ENCODE measurements around the gene ZFP3. TPM values are rescaled to one million over a fixed set of nuclear protein-coding genes. Genes with fewer than 3 reads are reported as not detected.
"Not testable (repeated sequence)": the region's sequence is repeated elsewhere in the genome, so short reads cannot be mapped to it uniquely, and the experiment has no call there.

The ZFP3 gene
- total and polyA plus RNA-seq, 8 donors = 1.9 to 5.2 (median 3.2) TPM

DNA sequence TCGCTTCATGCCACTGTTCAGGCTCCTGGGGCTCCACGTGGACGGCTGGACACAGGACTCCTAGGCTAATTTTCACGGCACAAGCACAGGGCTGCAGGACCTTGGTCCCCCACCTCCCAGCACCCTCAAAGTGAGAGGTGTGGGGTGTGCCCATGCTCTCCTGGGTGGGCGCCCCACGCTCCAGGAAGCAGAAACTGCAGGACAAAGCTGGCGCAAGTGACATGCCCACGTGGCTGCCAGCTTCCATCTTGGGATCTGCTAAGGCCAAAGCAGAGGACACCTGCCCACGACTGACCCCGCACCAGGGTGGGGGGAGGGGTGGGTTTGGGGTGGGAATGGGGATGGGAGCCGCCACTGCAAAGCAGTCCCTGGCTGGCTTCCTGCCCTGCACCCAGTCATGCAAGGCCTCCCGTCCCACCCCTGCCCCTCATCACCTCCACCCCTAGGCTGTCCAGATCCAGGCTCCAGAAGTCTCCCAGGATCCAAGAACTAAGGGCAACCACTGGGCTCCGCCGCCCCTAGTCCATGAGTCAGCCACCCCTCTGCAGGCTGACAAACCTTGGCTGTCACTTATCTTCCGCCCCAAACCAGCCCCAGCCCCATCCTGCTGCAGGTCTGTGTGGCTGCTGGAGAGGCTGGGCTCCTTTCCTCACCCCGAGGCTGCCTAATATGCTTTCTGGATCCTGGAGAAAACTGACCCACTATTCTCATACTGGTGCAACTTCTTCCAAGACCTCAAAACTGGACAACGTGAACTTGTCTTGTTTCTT is 48.6 kb downstream of the ZFP3 start:
- WGBS, 2 donors = 71 to 78% methylated on average over 14 to 17 of the region's 17 CpGs
- H3K27me3 ChIP-seq = no peaks in the 10 kb centered on the region
- intact Hi-C loops (cut with DNase I) = no loop called here
- ATAC-seq (no peak), DNase-seq (peak in 2 of 6 donors; percentile 1 to 42), FAIRE-seq (no peak)
- H3K27ac ChIP-seq = no peak overlapping the region
- H3K9me3 ChIP-seq = no peaks in the 10 kb centered on the region
- H3K4me1 ChIP-seq = no peaks in the 10 kb centered on the region
- no peak overlapping the region for H3K4me3 ChIP-seq
- TF ChIP-seq, protein P1, sequence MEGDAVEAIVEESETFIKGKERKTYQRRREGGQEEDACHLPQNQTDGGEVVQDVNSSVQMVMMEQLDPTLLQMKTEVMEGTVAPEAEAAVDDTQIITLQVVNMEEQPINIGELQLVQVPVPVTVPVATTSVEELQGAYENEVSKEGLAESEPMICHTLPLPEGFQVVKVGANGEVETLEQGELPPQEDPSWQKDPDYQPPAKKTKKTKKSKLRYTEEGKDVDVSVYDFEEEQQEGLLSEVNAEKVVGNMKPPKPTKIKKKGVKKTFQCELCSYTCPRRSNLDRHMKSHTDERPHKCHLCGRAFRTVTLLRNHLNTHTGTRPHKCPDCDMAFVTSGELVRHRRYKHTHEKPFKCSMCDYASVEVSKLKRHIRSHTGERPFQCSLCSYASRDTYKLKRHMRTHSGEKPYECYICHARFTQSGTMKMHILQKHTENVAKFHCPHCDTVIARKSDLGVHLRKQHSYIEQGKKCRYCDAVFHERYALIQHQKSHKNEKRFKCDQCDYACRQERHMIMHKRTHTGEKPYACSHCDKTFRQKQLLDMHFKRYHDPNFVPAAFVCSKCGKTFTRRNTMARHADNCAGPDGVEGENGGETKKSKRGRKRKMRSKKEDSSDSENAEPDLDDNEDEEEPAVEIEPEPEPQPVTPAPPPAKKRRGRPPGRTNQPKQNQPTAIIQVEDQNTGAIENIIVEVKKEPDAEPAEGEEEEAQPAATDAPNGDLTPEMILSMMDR (IDR thresholded peaks at IDR 0.05) = no peak
- no peaks in the 10 kb centered on the region for H3K36me3 ChIP-seq

DNA sequence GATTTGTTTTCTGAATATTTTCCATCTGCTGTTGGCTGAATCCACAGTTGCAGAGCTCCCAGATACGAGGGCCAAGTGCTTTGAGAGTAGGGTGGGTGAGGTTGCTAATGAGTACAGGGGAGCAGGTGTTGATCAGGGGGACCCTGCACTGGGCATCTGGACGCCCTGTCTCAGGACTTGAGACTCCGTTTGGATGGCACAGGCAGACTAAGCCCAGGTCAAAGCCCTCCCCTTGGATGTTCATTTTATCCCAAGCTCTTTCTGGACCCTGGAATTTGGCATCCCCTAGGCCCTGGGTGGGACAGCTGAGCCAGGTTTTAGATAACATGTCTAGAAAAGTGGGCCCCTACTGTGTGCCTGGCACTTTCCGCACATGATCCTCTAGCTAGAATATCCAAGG is 49.6 kb downstream of the ZFP3 start:
- H3K36me3 ChIP-seq = no peaks in the 10 kb centered on the region
- ATAC-seq (no peak), FAIRE-seq (no peak), DNase-seq (peak in 1 of 6 donors; percentile 9)
- TF ChIP-seq, protein P1 (IDR thresholded peaks at IDR 0.05) = no peak
- no peaks in the 10 kb centered on the region for H3K27me3 ChIP-seq
- H3K4me3 ChIP-seq = no peak overlapping the region
- H3K27ac ChIP-seq = no peak overlapping the region
- intact Hi-C loops (cut with DNase I) = no loop called here
- 62 to 63% methylated on average over 4 of the region's 4 CpGs for WGBS, 2 donors
- H3K9me3 ChIP-seq = no peaks in the 10 kb centered on the region
- no peaks in the 10 kb centered on the region for H3K4me1 ChIP-seq

DNA sequence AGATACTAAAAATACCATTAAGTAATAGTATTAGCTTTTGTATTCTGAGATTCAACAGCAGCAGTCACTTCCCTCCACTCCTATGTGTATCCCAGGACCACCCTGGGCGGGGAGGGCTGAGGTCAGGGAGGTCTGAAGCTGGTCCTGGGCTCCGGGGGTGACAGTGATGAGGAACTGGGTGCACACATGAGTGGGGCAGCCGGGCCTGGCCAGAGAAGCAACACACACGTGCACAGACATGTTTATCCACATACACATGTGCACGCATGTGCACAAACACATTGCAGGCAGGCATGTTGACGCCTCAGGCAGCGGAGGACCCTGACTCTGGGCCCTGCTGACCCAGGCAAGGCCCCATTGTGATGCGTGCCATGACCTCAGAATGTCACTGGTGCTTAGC is 50.1 kb downstream of the ZFP3 start:
- peak in 1 of 6 donors; percentile 27 for DNase-seq
- H3K4me1 ChIP-seq; H3K27me3 ChIP-seq; H3K27ac ChIP-seq; intact Hi-C loops (cut with DNase I); H3K9me3 ChIP-seq; ATAC-seq; H3K36me3 ChIP-seq; H3K4me3 ChIP-seq; FAIRE-seq: not testable (repeated sequence)
- 69 to 84% methylated on average over 8 of the region's 8 CpGs for WGBS, 2 donors

GRCh38 chr17:5128905-5129535 is 50.8 kb downstream of the ZFP3 start:
- DNase-seq = peak in 1 of 6 donors; percentile 13
- intact Hi-C loops (cut with DNase I) = no loop called here

DNA sequence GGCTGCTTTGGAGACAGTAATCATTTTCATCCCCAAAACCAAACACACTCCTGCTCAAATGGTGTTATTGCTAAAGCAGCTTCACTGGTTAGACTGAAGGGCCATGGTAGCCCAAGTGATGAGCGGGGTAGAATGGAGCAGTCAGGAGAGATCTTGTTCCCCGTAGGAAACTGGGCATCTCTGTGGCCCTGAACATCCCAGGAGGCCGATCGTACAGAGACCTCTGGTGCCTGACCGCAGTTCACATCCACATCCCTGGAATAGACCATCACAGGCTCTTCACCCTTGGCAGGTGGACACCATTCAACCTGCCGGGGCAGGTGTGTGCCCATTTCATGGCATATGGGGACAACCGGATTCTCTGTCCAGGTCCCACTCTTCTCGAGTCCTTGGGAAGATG is 51.5 kb downstream of the ZFP3 start:
- ATAC-seq; H3K27me3 ChIP-seq; H3K9me3 ChIP-seq; H3K4me3 ChIP-seq; intact Hi-C loops (cut with DNase I); FAIRE-seq; H3K27ac ChIP-seq; H3K36me3 ChIP-seq; H3K4me1 ChIP-seq: not testable (repeated sequence)
- peak in 1 of 6 donors; percentile 20 for DNase-seq
- 68 to 80% methylated on average over 8 of the region's 8 CpGs for WGBS, 2 donors

More at GRCh38 chr17:5128905-5129535, 50.8 kb downstream of the ZFP3 start:
- no peaks in the 10 kb centered on the region for H3K36me3 ChIP-seq
- TF ChIP-seq, protein P1 (IDR thresholded peaks at IDR 0.05) = no peak
- no peak for ATAC-seq
- no peak overlapping the region for H3K27ac ChIP-seq
- no peaks in the 10 kb centered on the region for H3K4me1 ChIP-seq
- no peak overlapping the region for H3K4me3 ChIP-seq
- 76 to 87% methylated on average over 11 of the region's 11 CpGs for WGBS, 2 donors
- FAIRE-seq = no peak
- no peaks in the 10 kb centered on the region for H3K27me3 ChIP-seq
- no peaks in the 10 kb centered on the region for H3K9me3 ChIP-seq

DNA sequence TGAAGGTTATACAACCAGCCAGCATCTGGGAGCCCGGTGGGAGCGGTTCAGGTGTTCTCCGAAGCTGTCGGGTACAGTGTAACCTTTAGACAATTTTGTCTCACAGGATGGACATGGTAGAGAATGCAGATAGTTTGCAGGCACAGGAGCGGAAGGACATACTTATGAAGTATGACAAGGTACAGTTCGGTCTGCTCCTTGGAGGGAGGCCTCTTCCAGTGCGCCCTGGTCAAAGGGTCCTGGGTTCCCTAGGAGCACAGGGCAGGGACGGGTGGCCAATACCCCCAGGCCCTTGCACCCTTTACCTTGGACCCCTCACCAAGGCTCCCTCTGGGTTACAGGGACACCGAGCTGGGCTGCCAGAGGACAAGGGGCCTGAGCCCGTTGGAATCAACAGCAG is 52.0 kb downstream of the ZFP3 start:
- H3K9me3 ChIP-seq; FAIRE-seq; intact Hi-C loops (cut with DNase I); H3K27ac ChIP-seq; H3K4me3 ChIP-seq; H3K27me3 ChIP-seq; H3K36me3 ChIP-seq; DNase-seq; ATAC-seq; H3K4me1 ChIP-seq: not testable (repeated sequence)
- WGBS, 2 donors = 80 to 84% methylated on average over 10 of the region's 10 CpGs

GRCh38 chr17:5130687-5131086 is 52.4 kb downstream of the ZFP3 start:
- H3K4me1 ChIP-seq; H3K9me3 ChIP-seq; H3K36me3 ChIP-seq; intact Hi-C loops (cut with DNase I); ATAC-seq; DNase-seq; H3K27me3 ChIP-seq; FAIRE-seq; H3K27ac ChIP-seq; H3K4me3 ChIP-seq: not testable (repeated sequence)
- WGBS, 2 donors = 66 to 85% methylated on average over 5 of the region's 5 CpGs

Data from pancreas (tissue), 10 donors.